Liver (tissue), 3 donors: ENCODE results near the gene ZCWPW1.

Experiments
- FOXA1 ChIP-seq: IDR thresholded peaks from 2 replicates; pipeline ENCODE4 v1.6.1; 2016; ENCODE audit warnings: antibody characterized with exemption
- GABPA ChIP-seq, 2 donors: IDR thresholded peaks in 1 of 2; conservative IDR thresholded peaks in 1 of 2; 2 replicates each; pipeline ENCODE4 v1.6.1; 2016; ENCODE audit warnings: antibody characterized with exemption in 2 of 2, mild to moderate bottlenecking in 1 of 2, moderate library complexity in 1 of 2
- JUND ChIP-seq, 2 donors: IDR thresholded peaks; 2 replicates each; pipeline ENCODE4 v1.6.1; 2016; ENCODE audit warnings: antibody characterized with exemption in 2 of 2
- SP1 ChIP-seq: IDR thresholded peaks from 2 replicates; pipeline ENCODE4 v1.6.1; 2018; ENCODE audit warnings: antibody characterized with exemption, mild to moderate bottlenecking
- TAF1 ChIP-seq: conservative IDR thresholded peaks from 2 replicates; pipeline ENCODE4 v1.6.1; 2016; ENCODE audit warnings: antibody characterized with exemption, mild to moderate bottlenecking
- YY1 ChIP-seq: IDR thresholded peaks from 2 replicates; pipeline ENCODE4 v1.6.1; 2016; ENCODE audit warnings: antibody characterized with exemption, mild to moderate bottlenecking
- TF ChIP-seq, protein P1 (sequence below): fragments of 150-350 bp; IDR thresholded peaks from 2 replicates; pipeline ENCODE4 v1.5.1; 2017; ENCODE audit warnings: improper control_type of control experiment, low read depth, low read length; ENCODE audit not compliant: missing input control
- donor health status: healthy.
- donor health status: healthy.

DNA sequence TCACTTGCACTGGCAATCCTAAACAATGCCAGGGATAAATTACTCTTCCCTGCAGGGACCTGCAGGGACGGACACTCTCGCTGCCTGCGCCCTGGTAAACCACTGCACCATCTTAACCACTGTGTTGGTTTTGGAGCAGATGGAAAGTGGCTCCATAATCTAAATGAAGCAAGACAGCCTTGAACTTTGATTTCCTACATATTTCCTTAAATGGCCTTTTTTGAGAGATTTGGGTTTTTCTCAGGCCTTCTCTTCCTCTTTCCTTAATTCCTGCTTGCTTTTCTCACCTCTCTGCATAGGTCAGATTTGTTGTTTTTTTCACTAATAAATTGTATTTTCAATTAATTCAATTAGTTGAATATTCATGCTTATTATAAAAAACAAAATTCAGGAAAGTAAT, 52.4 kb downstream of the ZCWPW1 start:
- TF ChIP-seq SP1 (no peak), GABPA (IDR thresholded peaks at IDR 0.05 in 1 of 2, conservative IDR thresholded peaks at IDR 0.05 in 1 of 2) (no peak), TAF1 (no peak), JUND (IDR thresholded peaks at IDR 0.05) (no peak), YY1 (no peak), FOXA1 (no peak)
- TF ChIP-seq, protein P1, sequence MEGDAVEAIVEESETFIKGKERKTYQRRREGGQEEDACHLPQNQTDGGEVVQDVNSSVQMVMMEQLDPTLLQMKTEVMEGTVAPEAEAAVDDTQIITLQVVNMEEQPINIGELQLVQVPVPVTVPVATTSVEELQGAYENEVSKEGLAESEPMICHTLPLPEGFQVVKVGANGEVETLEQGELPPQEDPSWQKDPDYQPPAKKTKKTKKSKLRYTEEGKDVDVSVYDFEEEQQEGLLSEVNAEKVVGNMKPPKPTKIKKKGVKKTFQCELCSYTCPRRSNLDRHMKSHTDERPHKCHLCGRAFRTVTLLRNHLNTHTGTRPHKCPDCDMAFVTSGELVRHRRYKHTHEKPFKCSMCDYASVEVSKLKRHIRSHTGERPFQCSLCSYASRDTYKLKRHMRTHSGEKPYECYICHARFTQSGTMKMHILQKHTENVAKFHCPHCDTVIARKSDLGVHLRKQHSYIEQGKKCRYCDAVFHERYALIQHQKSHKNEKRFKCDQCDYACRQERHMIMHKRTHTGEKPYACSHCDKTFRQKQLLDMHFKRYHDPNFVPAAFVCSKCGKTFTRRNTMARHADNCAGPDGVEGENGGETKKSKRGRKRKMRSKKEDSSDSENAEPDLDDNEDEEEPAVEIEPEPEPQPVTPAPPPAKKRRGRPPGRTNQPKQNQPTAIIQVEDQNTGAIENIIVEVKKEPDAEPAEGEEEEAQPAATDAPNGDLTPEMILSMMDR = no peak
